Spinal cord (tissue), 10 donors: ENCODE data around the gene ANXA9. TPM values are rescaled to one million over a fixed set of nuclear protein-coding genes. Genes with fewer than 3 reads are reported as not detected.

Experiments used
- DNase-seq, 6 donors: peaks; one replicate each; pipeline versions ENCODE4 v3.0.0 to v3.0.0-alpha.2; 2013 to 2015; ENCODE audit warnings: low spot score in 6 of 6, low read depth in 4 of 6
- H3K27ac ChIP-seq: one replicate; pipeline ENCODE4 v1.5.1; 2013; ENCODE audit warnings: low read depth, low read length, control low read depth
- H3K27me3 ChIP-seq: one replicate; pipeline ENCODE4 v1.6.1; 2013; ENCODE audit warnings: low read length; ENCODE audit not compliant: control insufficient read depth, insufficient read depth
- H3K36me3 ChIP-seq: one replicate; pipeline ENCODE4 v1.6.1; 2013; ENCODE audit warnings: low read length; ENCODE audit not compliant: control insufficient read depth, insufficient read depth
- H3K4me1 ChIP-seq: one replicate; pipeline ENCODE4 v1.6.1; 2013; ENCODE audit warnings: low read length; ENCODE audit not compliant: control insufficient read depth, insufficient read depth
- H3K4me3 ChIP-seq: one replicate; pipeline ENCODE4 v1.5.1; 2013; ENCODE audit warnings: low read depth, low read length, control low read depth
- H3K9me3 ChIP-seq: one replicate; pipeline ENCODE4 v1.6.1; 2013; ENCODE audit warnings: low read length; ENCODE audit not compliant: control insufficient read depth, insufficient read depth
- WGBS: methylation state at CpG from one replicate; pipeline ENCODE4 v1.1.5; 2013; ENCODE audit warnings: missing lambda C conversion rate; ENCODE audit not compliant: insufficient coverage; 5-methylcytosine and 5-hydroxymethylcytosine counted together
- long read RNA-seq, 4 donors: transcript quantifications; one replicate each; lab custom pipeline, GENCODE V29; 2026
- polyA plus RNA-seq, 2 donors: library from polyadenylated mRNA; unstranded; fragments of 120-200 nt; gene quantifications; one replicate each; pipeline ENCODE4 v1.2.1, GENCODE V29; 2013; ENCODE audit not compliant: insufficient read length in 2 of 2
- total RNA-seq, 2 donors: library from RNA; depleted of rRNA in 1 of 2; stranded (reverse); fragments of 120-200 nt in 1 of 2; fragments of >200 nt in 1 of 2; gene quantifications; one replicate each; pipeline versions ENCODE4 v1.2.3 to v1.2.4, GENCODE V29; 2013 to 2014
- donor health status: healthy.

The ANXA9 gene
- total RNA-seq (1 to 10 TPM in 1 of 2 donors, under 1 TPM in 1; 0.50 to 2.6 TPM), polyA plus RNA-seq (1 to 10 TPM; 5.4 to 8.3 TPM)
- long read RNA-seq, donor 1, result 0 reads
- long read RNA-seq, donor 2, partial matches to known transcripts, result 12 of 12 reads
- long read RNA-seq, donor 2, other reads (novel, unspliced or antisense), result 0 of 12 reads
- long read RNA-seq, donor 3, result 0 reads
- long read RNA-seq, donor 4, result 0 reads

DNA sequence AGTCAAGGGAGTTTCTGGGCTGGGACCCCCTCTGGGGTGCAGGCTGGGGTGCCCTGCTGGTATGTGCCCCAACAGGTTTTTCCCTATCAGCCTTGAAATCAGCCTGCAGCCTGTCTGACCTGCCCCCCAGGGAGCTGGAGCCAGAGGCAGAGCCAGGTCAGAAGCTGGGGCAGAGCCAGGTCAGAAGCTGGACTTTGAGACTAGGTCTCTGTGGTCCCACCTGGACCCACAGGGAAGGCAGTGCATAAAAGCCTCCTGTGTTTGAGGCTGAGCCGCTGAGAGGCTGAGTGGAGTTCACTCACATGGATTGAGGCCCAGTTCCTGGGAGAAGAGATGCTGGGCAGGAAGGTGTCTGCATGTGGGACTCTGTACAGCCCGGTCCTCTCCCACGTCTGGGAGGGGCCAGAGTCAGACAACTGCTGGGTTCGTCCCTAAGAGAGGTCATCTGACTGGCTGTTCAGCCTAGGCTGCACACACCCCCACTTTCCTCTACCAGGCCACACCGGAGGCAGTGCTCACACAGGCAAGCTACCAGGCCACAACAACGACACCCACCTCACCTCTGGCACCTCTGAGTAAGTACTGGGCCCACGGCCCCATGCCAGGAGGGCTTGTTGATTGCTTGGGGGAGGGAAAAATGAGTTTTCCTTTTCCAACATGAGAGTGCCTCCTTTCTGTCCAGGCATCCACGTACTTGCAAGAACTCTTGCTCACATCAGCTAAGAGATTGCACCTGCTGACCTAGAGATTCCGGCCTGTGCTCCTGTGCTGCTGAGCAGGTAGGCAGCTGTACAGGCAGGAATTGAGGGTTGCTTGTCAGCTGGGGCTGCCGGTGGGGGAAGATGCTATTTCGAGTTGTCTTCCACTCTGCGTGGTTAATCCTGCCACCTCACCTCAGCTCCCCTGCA is at the start of gene ANXA9:
ANXA9 (plus strand) TSS at position 488 of the 908 bp plus-strand sequence. CDS start 814 bp downstream, outside the sequence.
- WGBS, result 52% methylated on average over 7 of the region's 12 CpGs
- DNase-seq, result no peak
- no peaks in the 10 kb centered on the region for H3K36me3 ChIP-seq

DNA sequence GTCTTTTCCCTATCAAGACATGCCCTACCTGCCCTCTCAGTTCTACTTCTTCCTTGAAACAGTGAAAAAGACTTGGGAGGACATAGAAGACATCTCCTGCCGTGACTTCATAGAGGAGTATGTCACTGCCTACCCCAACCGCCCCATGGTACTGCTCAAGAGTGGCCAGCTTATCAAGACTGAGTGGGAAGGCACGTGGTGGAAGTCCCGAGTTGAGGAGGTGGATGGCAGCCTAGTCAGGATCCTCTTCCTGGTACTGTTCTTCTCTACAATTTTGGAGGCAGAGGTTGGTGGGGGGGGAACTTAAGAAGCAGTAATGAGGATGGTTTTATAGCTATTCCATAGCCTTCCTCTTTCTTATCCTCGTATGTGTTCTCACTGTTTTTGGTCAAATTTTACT is 37.2 kb upstream of the ANXA9 start:
- whole genome bisulfite sequencing, result 92% methylated on average over 2 of the region's 5 CpGs
- Histone ChIP-seq H3K27me3 (no peaks in the 10 kb centered on the region), H3K27ac (no peak overlapping the region), H3K4me1 (no peaks in the 10 kb centered on the region), H3K4me3 (no peak overlapping the region), H3K36me3 (peaks cover 80% of the 10 kb centered on the region), H3K9me3 (no peaks in the 10 kb centered on the region)
- DNase-seq, result no peak

More for the DNA sequence above, at the start of gene ANXA9:
- H3K27ac ChIP-seq, result no peak within 1 kb of the TSS
- H3K27me3 ChIP-seq, result no peaks in the 10 kb centered on the region
- peaks cover 17% of the 10 kb centered on the region for H3K4me1 ChIP-seq
- H3K9me3 ChIP-seq, result no peaks in the 10 kb centered on the region
- H3K4me3 ChIP-seq, result no peak within 1 kb of the TSS

GRCh38 chr1:150954708-150955107 is 27.4 kb upstream of the ANXA9 start:
- WGBS, result 100% methylated on average over 1 of the region's 3 CpGs
- H3K27ac ChIP-seq, result no peak overlapping the region
- H3K4me1 ChIP-seq, result no peaks in the 10 kb centered on the region
- H3K9me3 ChIP-seq, result no peaks in the 10 kb centered on the region
- H3K4me3 ChIP-seq, result no peak overlapping the region
- no peaks in the 10 kb centered on the region for H3K27me3 ChIP-seq
- no peak for DNase-seq
- peaks cover 54% of the 10 kb centered on the region for H3K36me3 ChIP-seq

DNA sequence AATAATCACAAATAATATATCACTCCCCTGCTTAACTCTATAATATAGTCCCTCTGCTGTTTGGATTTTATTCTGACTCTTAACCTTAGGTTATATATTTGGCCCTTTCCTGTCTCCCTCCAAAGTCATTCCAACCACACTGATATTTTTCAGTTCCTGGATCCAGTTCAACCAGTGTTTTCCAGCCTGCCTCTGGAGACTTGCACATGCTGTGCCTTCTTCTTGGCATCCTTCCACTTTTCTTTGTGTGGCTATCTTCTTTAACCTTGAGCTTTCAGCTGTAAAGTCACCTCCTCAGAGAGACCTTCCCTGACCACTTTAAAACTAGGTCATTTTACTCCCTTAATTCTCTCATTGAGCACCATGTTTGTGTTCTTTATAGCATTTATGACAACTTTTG is 26.8 kb upstream of the ANXA9 start:
- no peak overlapping the region for H3K27ac ChIP-seq
- DNase-seq, result no peak
- H3K27me3 ChIP-seq, result no peaks in the 10 kb centered on the region

DNA sequence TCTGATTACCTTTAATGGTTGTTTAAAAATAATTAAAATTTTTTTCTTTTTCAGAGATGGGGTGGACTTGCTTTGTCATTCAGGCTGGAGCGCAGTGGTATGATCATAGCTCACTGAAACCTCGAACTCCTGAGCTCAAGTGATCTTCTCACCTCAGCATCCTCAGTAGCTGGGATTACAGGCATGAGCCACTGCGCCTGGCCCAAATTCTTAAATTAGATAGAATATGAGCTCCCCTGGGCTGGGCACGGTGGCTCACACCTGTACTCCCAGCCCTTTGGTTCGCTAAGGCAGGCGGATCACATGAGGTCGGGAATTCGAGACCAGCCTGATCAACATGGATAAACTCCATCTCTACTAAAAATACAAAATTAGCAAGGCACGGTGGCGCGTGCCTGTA is 24.4 kb upstream of the ANXA9 start:
- no peak overlapping the region for H3K4me3 ChIP-seq

More for the DNA sequence above, 26.8 kb upstream of the ANXA9 start:
- H3K9me3 ChIP-seq, result no peaks in the 10 kb centered on the region
- no peaks in the 10 kb centered on the region for H3K4me1 ChIP-seq
- H3K36me3 ChIP-seq, result peaks cover 54% of the 10 kb centered on the region
- H3K4me3 ChIP-seq, result no peak overlapping the region

DNA sequence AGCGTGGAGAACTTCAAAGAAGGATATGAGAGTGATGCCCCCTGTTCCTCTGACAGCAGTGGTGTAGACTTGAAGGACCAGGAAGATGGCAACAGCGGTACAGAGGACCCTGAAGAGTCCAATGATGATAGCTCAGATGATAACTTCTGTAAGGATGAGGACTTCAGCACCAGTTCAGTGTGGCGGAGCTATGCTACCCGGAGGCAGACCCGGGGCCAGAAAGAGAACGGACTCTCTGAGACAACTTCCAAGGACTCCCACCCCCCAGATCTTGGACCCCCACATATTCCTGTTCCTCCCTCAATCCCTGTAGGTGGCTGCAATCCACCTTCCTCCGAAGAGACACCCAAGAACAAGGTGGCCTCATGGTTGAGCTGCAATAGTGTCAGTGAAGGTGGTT is 21.4 kb upstream of the ANXA9 start:
- DNase-seq, result no peak
- no peak overlapping the region for H3K27ac ChIP-seq
- 97% methylated on average over 5 of the region's 7 CpGs for whole genome bisulfite sequencing
- H3K4me3 ChIP-seq, result no peak overlapping the region
- peaks cover 59% of the 10 kb centered on the region for H3K36me3 ChIP-seq
- H3K27me3 ChIP-seq, result no peaks in the 10 kb centered on the region
- H3K4me1 ChIP-seq, result no peaks in the 10 kb centered on the region
- no peaks in the 10 kb centered on the region for H3K9me3 ChIP-seq

More for the DNA sequence above, 24.4 kb upstream of the ANXA9 start:
- 100% methylated on average over 9 of the region's 11 CpGs for WGBS
- no peak for DNase-seq
- Histone ChIP-seq H3K9me3 (no peaks in the 10 kb centered on the region), H3K4me1 (no peaks in the 10 kb centered on the region), H3K27ac (no peak overlapping the region), H3K27me3 (no peaks in the 10 kb centered on the region), H3K36me3 (peaks cover 46% of the 10 kb centered on the region)

DNA sequence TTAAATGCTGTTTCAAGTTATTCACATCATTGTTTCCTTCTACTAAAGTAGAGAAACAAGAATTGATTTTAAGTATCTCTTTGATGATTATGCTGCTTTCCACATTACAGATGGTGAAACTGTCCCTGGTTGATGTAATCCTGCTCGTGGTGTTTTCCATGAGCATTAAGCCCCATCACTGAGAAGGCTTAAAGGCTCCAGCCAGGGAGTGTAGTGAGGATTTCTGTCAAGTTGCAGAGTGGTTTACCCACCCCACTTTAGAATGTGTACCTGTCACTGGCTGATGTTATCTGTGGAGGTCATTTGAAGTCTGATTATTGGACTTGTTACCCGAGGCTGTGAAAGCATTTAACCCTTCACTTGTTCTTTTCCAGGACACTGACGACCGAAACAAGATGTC is 20.3 kb upstream of the ANXA9 start:
- peaks cover 70% of the 10 kb centered on the region for H3K36me3 ChIP-seq
- no peaks in the 10 kb centered on the region for H3K4me1 ChIP-seq
- H3K9me3 ChIP-seq, result no peaks in the 10 kb centered on the region
- WGBS, result no CpG with 5 or more reads among the region's 4 CpGs
- H3K27me3 ChIP-seq, result no peaks in the 10 kb centered on the region
- no peak for DNase-seq
- H3K27ac ChIP-seq, result no peak overlapping the region
- no peak overlapping the region for H3K4me3 ChIP-seq

GRCh38 chr1:150963321-150964163 is 18.6 kb upstream of the ANXA9 start:
- whole genome bisulfite sequencing, result 92% methylated on average over 5 of the region's 10 CpGs
- H3K4me1 ChIP-seq, result peaks cover 9% of the 10 kb centered on the region
- H3K27ac ChIP-seq, result no peak overlapping the region
- peaks cover 79% of the 10 kb centered on the region for H3K36me3 ChIP-seq
- no peaks in the 10 kb centered on the region for H3K27me3 ChIP-seq
- no peak overlapping the region for H3K4me3 ChIP-seq
- H3K9me3 ChIP-seq, result no peaks in the 10 kb centered on the region
- DNase-seq, result no peak

- no peak overlapping the region for H3K27ac ChIP-seq
- WGBS, result 92% methylated on average over 2 of the region's 5 CpGs
- H3K4me3 ChIP-seq, result no peak overlapping the region
- no peaks in the 10 kb centered on the region for H3K27me3 ChIP-seq
- H3K36me3 ChIP-seq, result peaks cover 78% of the 10 kb centered on the region
- DNase-seq, result no peak
- no peaks in the 10 kb centered on the region for H3K9me3 ChIP-seq
- peaks cover 14% of the 10 kb centered on the region for H3K4me1 ChIP-seq
These were observed 18.0 kb upstream of the ANXA9 start for GRCh38 chr1:150964164-150964489.
